ENCODE results near the gene INHA. TPM values are rescaled to one million over a fixed set of nuclear protein-coding genes. Genes with fewer than 3 reads are reported as not detected.

Gene INHA
- total and polyA plus RNA-seq, 2 experiments from 2014 or later: 3.3 to 8.1 TPM

GRCh38 chr2:219527472-219527871, 44.6 kb upstream of the INHA start:
- Histone ChIP-seq H3K9me3 (ENCODE audit: low read depth) (no peaks in the 10 kb centered on the region), H3K4me2 (no peak overlapping the region), H3K36me3 (replicated peaks; ENCODE audit: insufficient read depth, low read depth) (no peaks in the 10 kb centered on the region), H3K4me1 (ENCODE audit: insufficient read depth) (peaks cover 10% of the 10 kb centered on the region), H3K4me3 (no peak overlapping the region), H3K79me2 (no peaks in the 10 kb centered on the region), H3K27me3 (peaks cover 59% of the 10 kb centered on the region), H4K20me1 (ENCODE audit: insufficient read depth, poor library complexity, severe bottlenecking) (no peaks in the 10 kb centered on the region), H2AFZ (no peak overlapping the region), H3K9me2 (replicated peaks; ENCODE audit: insufficient read depth) (no peaks in the 10 kb centered on the region), H3K27ac (no peak overlapping the region)
- no peak for TF ChIP-seq EZH2phosphoT487 (IDR thresholded peaks at IDR 0.05; ENCODE audit: low read depth, severe bottlenecking, unreplicated experiment)
- DNase-seq (ENCODE audit: low spot score): no peak
- WGBS (ENCODE audit: low lambda C conversion rate, missing lambda C conversion rate): 74% methylated on average over 5 of the region's 5 CpGs

- no peaks in the 10 kb centered on the region for H3K4me1 ChIP-seq (ENCODE audit: insufficient read depth)
- no peaks in the 10 kb centered on the region for H3K9me3 ChIP-seq (ENCODE audit: low read depth)
- DNase-seq (ENCODE audit: low spot score): peak; percentile 95
- WGBS (ENCODE audit: low lambda C conversion rate, missing lambda C conversion rate): 20% methylated on average over 21 of the region's 21 CpGs
- no peaks in the 10 kb centered on the region for H3K79me2 ChIP-seq
- H2AFZ ChIP-seq: no peak overlapping the region
- no peaks in the 10 kb centered on the region for H4K20me1 ChIP-seq (ENCODE audit: insufficient read depth, poor library complexity, severe bottlenecking)
- H3K4me2 ChIP-seq: peak overlapping the region; percentile 71
- H3K4me3 ChIP-seq: no peak overlapping the region
- H3K36me3 ChIP-seq (replicated peaks; ENCODE audit: insufficient read depth, low read depth): no peaks in the 10 kb centered on the region
- peaks cover 35% of the 10 kb centered on the region for H3K27me3 ChIP-seq
- peak; percentile 97 for TF ChIP-seq CTCF (IDR thresholded peaks at IDR 0.05; ENCODE audit: poor library complexity)
- no peak for TF ChIP-seq EZH2 (IDR thresholded peaks at IDR 0.05; ENCODE audit: borderline replicate concordance)
- TF ChIP-seq EZH2phosphoT487 (IDR thresholded peaks at IDR 0.05; ENCODE audit: low read depth, severe bottlenecking, unreplicated experiment): no peak
- H3K27ac ChIP-seq: no peak overlapping the region
- no peaks in the 10 kb centered on the region for H3K9me2 ChIP-seq (replicated peaks; ENCODE audit: insufficient read depth)
Observed at GRCh38 chr2:219530048-219530963, 41.8 kb upstream of the INHA start.

DNA sequence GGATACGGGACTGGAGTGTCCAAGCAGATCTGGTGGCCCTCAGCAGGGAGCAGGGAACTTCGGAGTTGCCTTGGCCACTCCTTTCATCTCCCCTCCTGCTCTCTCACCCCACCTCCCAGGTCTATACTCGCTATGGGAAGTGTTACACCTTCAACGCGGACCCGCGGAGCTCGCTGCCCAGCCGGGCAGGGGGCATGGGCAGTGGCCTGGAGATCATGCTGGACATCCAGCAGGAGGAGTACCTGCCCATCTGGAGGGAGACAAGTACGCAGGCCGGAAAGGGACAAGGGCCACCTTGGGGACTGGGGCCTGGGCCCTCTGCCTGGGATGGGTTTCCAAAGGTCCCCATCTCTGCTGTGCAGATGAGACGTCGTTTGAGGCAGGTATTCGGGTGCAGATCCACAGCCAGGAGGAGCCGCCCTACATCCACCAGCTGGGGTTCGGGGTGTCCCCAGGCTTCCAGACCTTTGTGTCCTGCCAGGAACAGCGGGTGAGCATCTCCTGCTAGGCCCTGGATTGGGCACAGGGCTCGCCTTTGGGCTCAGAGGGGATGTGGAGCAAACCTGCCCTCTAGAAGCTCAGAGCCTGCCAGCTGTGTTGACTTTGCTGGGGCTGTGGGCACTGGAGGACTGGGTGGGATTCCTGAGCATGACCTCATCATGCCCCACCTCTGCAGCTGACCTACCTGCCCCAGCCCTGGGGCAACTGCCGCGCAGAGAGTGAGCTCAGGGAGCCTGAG, 40.3 kb upstream of the INHA start:
- TF ChIP-seq EZH2phosphoT487 (IDR thresholded peaks at IDR 0.05; ENCODE audit: low read depth, severe bottlenecking, unreplicated experiment) (no peak), EZH2 (IDR thresholded peaks at IDR 0.05; ENCODE audit: borderline replicate concordance) (no peak), CTCF (IDR thresholded peaks at IDR 0.05; ENCODE audit: poor library complexity) (no peak)
- H3K4me1 ChIP-seq (ENCODE audit: insufficient read depth): no peaks in the 10 kb centered on the region
- no peaks in the 10 kb centered on the region for H3K36me3 ChIP-seq (replicated peaks; ENCODE audit: insufficient read depth, low read depth)
- no peak for DNase-seq (ENCODE audit: low spot score)
- H3K79me2 ChIP-seq: no peaks in the 10 kb centered on the region
- no peaks in the 10 kb centered on the region for H3K9me3 ChIP-seq (ENCODE audit: low read depth)
- no peak overlapping the region for H3K27ac ChIP-seq
- H3K9me2 ChIP-seq (replicated peaks; ENCODE audit: insufficient read depth): no peaks in the 10 kb centered on the region
- peaks cover 29% of the 10 kb centered on the region for H3K27me3 ChIP-seq
- no peaks in the 10 kb centered on the region for H4K20me1 ChIP-seq (ENCODE audit: insufficient read depth, poor library complexity, severe bottlenecking)
- H3K4me2 ChIP-seq: no peak overlapping the region
- H3K4me3 ChIP-seq: no peak overlapping the region
- H2AFZ ChIP-seq: no peak overlapping the region
- WGBS (ENCODE audit: low lambda C conversion rate, missing lambda C conversion rate): 85% methylated on average over 20 of the region's 20 CpGs

- H3K9me3 ChIP-seq (ENCODE audit: low read depth): no peaks in the 10 kb centered on the region
- TF ChIP-seq EZH2 (IDR thresholded peaks at IDR 0.05; ENCODE audit: borderline replicate concordance) (no peak), CTCF (IDR thresholded peaks at IDR 0.05; ENCODE audit: poor library complexity) (no peak), EZH2phosphoT487 (IDR thresholded peaks at IDR 0.05; ENCODE audit: low read depth, severe bottlenecking, unreplicated experiment) (no peak)
- H4K20me1 ChIP-seq (ENCODE audit: insufficient read depth, poor library complexity, severe bottlenecking): no peaks in the 10 kb centered on the region
- H3K4me1 ChIP-seq (ENCODE audit: insufficient read depth): no peaks in the 10 kb centered on the region
- H3K9me2 ChIP-seq (replicated peaks; ENCODE audit: insufficient read depth): no peaks in the 10 kb centered on the region
- peaks cover 27% of the 10 kb centered on the region for H3K27me3 ChIP-seq
- no peak overlapping the region for H3K4me3 ChIP-seq
- no peak overlapping the region for H3K27ac ChIP-seq
- no peak for DNase-seq (ENCODE audit: low spot score)
- H3K79me2 ChIP-seq: no peaks in the 10 kb centered on the region
- H3K4me2 ChIP-seq: no peak overlapping the region
- no peaks in the 10 kb centered on the region for H3K36me3 ChIP-seq (replicated peaks; ENCODE audit: insufficient read depth, low read depth)
- 87% methylated on average over 8 of the region's 8 CpGs for WGBS (ENCODE audit: low lambda C conversion rate, missing lambda C conversion rate)
- no peak overlapping the region for H2AFZ ChIP-seq
Observed at GRCh38 chr2:219532378-219532649, 39.8 kb upstream of the INHA start.
